ENCODE results near the gene PLD5.

The PLD5 gene

GRCh38 chr1:242524571-242525359, at the start of gene PLD5:
Gene PLD5 (minus strand): TSS chr1:242524697.
- DNase-seq, result no peak

DNA sequence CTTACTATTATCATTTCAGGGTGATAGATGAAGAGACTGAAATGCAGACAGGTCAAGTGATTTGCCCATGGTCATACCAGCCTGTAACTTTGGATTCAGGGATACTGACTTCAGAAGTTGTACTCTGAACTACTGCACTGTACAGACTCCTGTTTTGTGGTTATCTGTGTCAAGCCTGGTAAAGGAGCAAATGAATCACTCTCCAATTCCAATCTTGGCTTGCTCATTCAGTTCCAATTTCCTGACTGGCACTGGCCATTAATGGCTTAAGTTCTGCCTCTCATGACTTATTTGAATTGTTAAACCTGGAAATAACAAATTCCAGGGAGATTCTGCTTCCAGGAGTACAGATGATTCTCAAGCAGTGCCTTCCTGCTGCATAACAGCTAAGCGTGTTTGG, 45.4 kb upstream of the PLD5 start:
- no peak for DNase-seq

DNA sequence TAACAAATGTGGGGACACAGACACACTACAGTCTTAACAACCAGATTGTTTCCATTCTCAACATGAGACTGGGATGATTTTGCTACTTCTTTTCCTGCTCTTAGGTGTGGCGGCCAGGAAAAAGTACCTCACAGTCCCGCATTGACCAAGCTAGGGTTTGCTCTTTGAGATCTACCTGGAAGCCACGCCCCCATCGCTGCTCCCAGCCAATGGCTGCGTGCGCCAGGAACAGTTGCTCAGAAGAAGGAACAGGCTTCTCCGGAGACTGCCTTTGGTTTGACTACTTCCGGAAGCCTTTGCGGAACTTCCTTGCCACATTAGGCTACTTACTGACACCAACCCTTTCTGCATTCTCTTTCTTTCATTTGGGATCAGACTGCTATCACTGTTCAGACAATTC, 44.2 kb upstream of the PLD5 start:
- DNase-seq, result no peak

GRCh38 chr1:242567596-242567995, 43.1 kb upstream of the PLD5 start:
- DNase-seq, result no peak

DNA sequence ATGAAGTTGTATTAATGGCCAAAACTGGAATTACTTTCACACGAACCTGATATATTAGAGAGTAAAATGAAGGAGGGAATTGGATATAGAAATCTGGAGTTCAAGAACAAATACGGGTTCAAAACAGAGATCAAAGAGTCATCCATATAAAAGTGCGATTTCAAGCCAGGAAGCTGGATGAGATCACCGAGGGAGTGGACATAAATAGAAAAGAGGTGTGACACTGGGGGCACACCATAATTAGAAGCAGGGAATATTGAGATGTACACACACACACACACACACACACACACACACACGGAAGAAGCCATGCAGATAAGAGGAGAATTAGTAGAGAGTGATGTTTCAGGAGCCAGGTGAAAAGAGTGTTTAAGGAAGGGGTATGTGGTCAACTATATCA, 32.3 kb upstream of the PLD5 start:
- DNase-seq, result no peak

GRCh38 chr1:242556276-242556675, 31.8 kb upstream of the PLD5 start:
- no peak for DNase-seq

GRCh38 chr1:242554577-242554976, 30.1 kb upstream of the PLD5 start:
- DNase-seq, result no peak

GRCh38 chr1:242546849-242547729, 22.6 kb upstream of the PLD5 start:
- no peak for DNase-seq

- DNase-seq, result no peak
Observed at GRCh38 chr1:242546441-242546840, 21.9 kb upstream of the PLD5 start.

DNA sequence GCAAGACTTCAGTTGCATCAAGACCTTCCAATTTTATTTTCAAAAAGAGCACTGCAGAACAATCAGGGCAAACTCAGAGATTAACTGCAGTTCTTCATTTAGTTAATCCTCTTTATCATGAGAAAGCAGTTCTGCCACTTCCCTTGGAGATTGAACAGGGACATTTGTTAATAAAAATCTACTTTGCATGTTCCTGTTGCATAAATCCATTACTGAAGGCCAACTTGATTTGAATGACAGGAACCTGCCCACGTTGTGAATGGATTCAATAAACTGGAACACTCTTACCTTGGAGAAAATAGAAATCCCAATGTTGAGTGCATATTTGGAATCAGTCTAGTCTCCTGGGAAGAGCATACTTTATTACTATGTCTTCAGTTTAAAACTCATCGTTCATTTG, 19.6 kb upstream of the PLD5 start:
- DNase-seq, result no peak

DNA sequence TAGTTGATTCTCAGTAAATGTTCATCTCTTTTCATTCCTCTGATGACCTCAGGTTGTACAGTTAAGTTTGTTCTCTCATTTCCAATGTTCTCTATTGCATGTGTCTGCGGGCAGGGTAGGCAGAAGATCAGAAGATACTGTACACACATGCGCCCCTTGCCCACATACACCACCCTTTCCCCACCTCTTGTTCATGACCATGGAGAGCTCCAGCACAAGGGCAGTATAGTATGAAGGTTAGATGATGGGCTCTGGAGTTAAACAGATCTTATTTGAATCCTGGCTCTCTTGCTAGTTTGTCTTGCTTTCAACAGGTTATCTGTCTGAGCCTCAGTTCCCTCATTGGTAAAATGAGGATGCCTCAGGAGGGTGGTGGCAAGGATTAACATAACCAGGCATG, 17.8 kb upstream of the PLD5 start:
- DNase-seq, result no peak

- DNase-seq, result no peak
Observed at GRCh38 chr1:242535986-242536385, 11.5 kb upstream of the PLD5 start.

DNA sequence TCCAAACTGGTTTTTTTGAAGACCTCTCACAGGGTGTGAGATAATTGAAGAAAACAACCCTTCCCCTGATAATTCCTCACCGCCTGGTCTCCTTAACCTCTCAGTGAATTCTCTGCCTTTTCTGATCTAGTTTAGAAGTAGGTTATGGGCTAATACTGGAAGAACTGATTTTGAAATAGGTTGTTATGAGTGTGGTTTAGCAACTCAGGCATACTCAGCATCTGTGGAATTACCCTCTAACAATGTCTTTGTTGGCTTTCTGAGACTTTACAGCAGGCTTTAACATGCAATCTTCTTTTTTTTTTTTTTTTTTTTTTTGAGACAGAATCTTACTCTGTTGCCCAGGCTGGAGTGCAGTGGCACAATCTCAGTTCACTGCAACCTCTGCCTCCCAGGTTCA, 10.3 kb upstream of the PLD5 start:
- no peak for DNase-seq

DNA sequence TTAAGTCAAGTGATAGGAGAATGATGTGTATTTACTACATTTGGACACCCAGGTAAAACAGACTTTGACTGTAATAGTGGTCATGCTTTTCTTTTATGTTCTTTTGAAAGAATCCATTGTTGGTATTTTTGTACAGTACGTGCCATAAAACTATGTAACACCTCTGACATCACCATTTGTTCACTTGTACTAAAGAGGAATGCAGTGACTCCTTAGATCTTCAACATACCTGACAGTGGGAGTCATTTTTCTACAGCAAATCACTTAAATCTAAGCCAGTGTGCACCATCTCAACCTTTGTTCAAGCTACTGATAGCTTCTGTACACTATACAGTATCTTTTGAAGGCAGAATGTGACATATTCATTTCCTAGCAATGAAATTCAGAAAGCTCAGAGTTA, 6.3 kb upstream of the PLD5 start:
- DNase-seq, result no peak

GRCh38 chr1:242525769-242526168, 1.3 kb upstream of the PLD5 start:
- DNase-seq, result no peak

GRCh38 chr1:242525360-242525722, 844 bp upstream of the PLD5 start:
- DNase-seq, result no peak

DNA sequence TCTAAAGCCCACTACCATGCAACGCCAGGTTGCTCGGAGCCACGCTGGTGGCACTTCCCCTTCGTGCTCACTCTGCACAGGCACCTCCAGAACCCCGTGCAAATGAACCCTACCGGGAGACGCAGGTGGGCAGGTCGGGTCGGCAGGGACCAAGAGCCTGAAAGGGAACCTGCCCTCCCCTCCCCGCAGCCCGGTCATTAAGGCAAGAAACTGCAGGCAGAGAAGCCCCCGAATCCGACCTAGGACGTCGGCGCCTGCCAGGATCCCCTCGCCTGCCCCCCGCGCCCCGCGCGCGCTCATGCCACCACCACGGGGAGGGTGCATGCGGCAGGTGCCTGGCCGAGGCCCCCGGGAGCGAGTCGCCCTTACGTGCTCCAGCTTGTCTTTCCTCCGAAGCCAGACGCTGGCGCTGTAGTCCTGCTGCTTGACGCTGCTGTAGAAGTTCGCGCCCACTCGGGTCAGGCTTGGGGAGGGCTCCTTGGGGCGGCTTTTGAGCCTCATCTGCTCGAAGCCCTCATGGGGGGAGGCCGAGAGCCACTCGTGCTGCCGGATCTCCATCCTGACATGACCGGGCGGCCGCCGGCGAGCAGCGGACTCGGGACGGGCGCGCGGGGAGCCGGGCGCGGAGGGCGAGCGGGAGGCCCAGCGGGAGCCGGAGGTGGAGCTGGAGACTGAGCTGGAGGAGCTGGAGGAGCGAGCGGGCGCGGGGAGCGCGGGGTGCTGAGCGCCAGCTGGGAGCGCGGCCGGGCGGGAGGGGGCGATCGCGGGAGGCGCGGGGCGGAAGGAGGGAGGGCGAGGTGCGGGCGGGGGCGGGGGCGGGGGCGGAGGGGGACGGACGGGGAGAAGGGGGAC, 552 bp downstream of the PLD5 start:
- no peak for DNase-seq

DNA sequence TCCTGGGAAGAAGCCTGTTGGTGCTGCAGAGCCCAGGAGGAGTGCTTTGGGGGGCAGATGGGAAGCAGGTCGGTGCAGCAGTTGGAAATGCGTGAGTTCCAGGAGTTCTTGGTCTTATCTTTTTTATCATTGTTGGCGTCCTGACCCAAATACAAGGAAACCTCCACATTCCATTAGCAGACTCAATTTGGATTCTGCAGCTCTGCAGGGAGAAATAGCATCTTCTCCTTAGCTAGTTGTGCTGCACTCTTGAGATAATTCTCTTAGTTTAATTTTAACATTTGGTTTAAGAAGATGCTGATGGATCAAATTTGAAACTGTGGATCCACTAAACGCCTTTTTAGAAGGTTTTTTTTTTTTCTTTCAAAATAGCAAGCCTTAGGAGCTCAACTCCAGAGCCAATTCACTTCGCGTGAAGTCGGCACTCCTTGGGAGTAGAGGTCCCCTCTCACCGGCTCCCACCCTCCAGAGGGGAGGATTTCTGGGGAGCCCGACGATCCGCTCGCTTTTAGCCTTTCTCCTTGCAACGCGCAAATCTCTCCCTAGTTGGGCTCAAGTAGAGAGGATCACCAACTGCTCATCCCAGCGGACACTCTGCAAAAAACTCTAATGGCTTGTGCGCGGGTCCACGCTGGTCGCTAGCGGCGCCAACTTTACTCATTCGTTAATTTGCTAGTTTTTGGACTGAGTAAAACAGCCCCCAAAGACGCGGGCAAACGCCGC, 1.3 kb downstream of the PLD5 start:
- no peak for DNase-seq

DNA sequence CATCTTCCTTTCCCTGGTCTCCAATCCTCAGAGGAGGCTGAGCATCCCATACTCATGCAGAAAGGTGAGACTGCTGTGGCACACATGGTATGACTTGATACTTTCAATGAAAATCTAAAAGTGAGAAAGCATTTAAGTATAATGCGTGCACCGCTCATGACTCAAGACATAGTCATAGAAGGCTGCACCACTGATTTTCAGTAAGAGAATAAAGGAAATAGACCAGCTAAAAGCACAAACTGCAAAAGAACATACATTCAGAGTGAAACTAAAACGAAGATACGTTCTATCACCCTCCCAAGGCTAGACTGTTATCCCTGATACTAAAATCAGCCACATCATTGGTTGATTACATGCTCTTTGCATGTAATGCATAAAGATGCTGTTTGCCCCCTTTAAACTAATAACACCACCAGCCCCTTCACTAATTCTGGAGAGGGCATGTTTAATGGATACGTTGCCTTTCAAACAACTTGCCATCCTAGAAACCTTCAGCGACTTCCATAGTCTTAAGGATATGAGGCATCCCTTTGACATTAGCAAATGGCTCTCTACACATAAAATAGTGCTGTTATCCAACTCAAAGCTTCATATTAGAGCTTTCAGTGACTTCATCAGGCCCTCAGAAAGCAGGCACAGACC, 2.1 kb downstream of the PLD5 start:
- no peak for DNase-seq

DNA sequence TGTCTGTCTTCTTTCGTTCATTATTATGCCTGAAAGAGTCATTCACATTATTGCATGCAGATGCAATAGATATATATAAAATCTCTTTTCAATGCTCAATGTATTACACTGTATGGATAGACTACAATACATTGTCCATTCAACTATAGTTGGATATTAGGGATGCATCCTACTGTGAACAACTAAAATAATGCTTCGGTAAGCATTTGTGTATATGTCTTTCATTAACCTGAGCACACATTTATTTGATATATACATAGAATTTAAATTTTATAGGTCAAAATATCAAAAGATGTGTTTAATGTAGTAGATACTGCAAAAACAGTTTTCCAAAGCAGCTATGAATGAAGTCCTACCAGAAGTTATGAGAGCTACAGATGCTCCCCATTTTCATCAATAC, 8.9 kb downstream of the PLD5 start:
- no peak for DNase-seq

- DNase-seq, result no peak
Observed at GRCh38 chr1:242506724-242507123, 17.8 kb downstream of the PLD5 start.

DNA sequence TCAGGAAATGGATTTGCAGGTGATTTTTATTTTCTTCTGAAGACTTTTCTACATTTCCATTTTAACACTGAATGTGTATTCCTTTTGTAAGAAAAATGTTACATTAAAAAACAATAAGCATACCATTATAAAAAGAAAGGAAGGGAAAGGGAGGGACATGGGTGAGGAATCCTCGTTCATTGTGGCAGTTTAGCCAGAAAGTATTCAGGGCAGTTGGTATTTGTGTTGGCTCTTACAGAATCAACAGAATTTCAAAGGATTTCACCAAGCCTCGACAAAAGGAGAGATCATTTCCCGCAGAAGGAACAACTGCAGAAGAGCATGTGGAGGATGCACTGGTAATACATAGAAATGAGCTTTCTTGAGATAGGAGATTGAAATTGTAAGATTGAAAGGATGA, 35.0 kb downstream of the PLD5 start:
- DNase-seq, result no peak

All from activated CD4-positive, alpha-beta T cell treated with anti-CD3 and anti-CD28 coated beads for 1 hour (primary cell).